T-helper 17 cell (primary cell): ENCODE results near the gene GRIN1. TPM values are rescaled to one million over a fixed set of nuclear protein-coding genes. Genes with fewer than 3 reads are reported as not detected.

Experiments used
- ATAC-seq: fragments of 150-1000 bp; cut with Tn5 transposase; 2 replicates; pipeline ENCODE4 v1.10.0; 2021; ENCODE audit warnings: mild to moderate bottlenecking, moderate library complexity
- DNase-seq, 3 donors: peaks; one replicate each; pipeline versions ENCODE4 v3.0.0 to v3.0.0-alpha.2; 2020 to 2021
- H3K9me3 ChIP-seq: one replicate; pipeline ENCODE4 v1.7.0; 2013; ENCODE audit warnings: low read length, mild to moderate bottlenecking; ENCODE audit not compliant: control insufficient read depth, poor library complexity, severe bottlenecking
- H3K27ac Mint-ChIP-seq: one replicate; pipeline ENCODE4 v1.8.0; 2022; ENCODE audit warnings: mild to moderate bottlenecking, moderate library complexity, mixed read lengths
- H3K27me3 Mint-ChIP-seq: one replicate; pipeline ENCODE4 v1.8.0; 2022; ENCODE audit warnings: mixed read lengths
- H3K36me3 Mint-ChIP-seq: one replicate; pipeline ENCODE4 v1.8.0; 2022; ENCODE audit warnings: low read depth, mixed read lengths
- H3K4me1 Mint-ChIP-seq: one replicate; pipeline ENCODE4 v1.8.0; 2022; ENCODE audit warnings: mild to moderate bottlenecking, mixed read lengths
- H3K4me3 Mint-ChIP-seq: one replicate; pipeline ENCODE4 v1.8.0; 2022; ENCODE audit warnings: mild to moderate bottlenecking, moderate library complexity, mixed read lengths
- total RNA-seq, 4 donors: library from RNA in 2 of 4; stranded (reverse) in 2 of 4; gene quantifications; one replicate each; pipeline ENCODE4 v1.2.3 and lab custom pipeline; 2022 to 2026

The GRIN1 gene
- total RNA-seq, 2 donors from 2014 or later, result not detected

DNA sequence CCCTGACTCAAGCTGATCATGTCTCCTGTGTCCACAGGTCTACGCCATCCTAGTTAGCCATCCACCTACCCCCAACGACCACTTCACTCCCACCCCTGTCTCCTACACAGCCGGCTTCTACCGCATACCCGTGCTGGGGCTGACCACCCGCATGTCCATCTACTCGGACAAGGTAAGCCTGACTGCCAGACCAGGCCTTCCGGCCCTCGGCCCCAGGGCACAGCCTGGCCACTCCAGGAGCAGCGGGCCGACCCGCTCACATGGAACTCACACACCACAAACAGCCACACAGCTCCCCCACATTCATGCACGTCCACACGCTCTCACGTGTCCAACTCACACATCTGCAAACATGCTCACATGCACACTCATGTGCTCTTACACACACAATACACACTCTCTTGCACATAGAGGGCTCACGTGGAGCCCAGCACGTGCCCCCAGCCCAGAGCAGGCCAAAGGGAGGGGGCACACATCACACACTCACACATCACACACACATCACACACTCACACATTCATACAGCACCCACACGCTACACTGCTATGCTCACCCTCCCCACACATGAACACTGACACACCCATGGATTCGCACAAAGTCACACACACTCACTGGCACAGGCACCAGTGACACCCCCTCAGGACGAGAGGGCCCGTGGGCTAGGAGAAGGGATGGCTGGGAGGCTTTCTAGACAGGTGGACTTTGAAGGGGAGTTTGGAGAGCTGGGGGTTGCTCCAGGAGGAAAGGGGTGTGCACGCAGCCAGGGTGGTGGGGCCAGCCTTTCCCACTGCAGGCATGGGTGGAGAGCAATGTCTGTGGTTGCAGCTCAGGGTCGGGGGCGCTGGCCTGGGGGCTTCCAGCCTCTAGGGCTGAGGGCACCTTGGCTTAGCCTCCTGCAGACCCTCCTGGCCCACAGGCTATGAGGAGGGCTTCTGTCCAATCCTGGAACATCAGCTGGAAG is 3.3 kb downstream of the GRIN1 start:
- H3K4me1 Mint-ChIP-seq, result peaks cover 4% of the 10 kb centered on the region
- ATAC-seq (no peak), DNase-seq (no peak)
- peak overlapping the region; percentile 45 for H3K4me3 Mint-ChIP-seq
- H3K36me3 Mint-ChIP-seq, result peaks cover 6% of the 10 kb centered on the region
- H3K27ac Mint-ChIP-seq, result no peak overlapping the region
- H3K9me3 ChIP-seq, result peaks cover 2% of the 10 kb centered on the region
- H3K27me3 Mint-ChIP-seq, result peaks cover 53% of the 10 kb centered on the region

DNA sequence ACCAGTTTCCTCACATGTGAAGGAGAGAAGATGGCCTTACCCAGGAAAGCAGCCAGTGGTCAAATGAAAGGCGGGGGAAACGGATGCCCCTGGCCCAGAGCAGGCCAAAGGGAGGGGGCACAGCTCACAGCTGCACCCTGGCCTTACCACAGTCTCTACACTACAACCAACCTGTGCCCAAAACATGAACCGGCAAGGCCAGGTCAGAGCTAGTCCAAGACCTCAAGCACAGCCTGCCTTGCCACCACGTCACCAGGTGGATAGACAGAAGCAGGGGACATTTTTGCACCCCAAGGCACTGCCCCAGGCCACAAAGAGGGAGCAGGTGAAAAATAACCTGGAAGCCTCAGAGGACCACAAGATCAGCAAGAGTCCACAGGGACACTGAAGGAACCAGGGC is 4.5 kb downstream of the GRIN1 start:
- no peaks in the 10 kb centered on the region for H3K9me3 ChIP-seq
- Mint-ChIP-seq H3K36me3 (peaks cover 6% of the 10 kb centered on the region), H3K27me3 (peaks cover 47% of the 10 kb centered on the region), H3K27ac (no peak overlapping the region), H3K4me1 (peaks cover 4% of the 10 kb centered on the region), H3K4me3 (no peak overlapping the region)
- DNase-seq (no peak), ATAC-seq (no peak)

DNA sequence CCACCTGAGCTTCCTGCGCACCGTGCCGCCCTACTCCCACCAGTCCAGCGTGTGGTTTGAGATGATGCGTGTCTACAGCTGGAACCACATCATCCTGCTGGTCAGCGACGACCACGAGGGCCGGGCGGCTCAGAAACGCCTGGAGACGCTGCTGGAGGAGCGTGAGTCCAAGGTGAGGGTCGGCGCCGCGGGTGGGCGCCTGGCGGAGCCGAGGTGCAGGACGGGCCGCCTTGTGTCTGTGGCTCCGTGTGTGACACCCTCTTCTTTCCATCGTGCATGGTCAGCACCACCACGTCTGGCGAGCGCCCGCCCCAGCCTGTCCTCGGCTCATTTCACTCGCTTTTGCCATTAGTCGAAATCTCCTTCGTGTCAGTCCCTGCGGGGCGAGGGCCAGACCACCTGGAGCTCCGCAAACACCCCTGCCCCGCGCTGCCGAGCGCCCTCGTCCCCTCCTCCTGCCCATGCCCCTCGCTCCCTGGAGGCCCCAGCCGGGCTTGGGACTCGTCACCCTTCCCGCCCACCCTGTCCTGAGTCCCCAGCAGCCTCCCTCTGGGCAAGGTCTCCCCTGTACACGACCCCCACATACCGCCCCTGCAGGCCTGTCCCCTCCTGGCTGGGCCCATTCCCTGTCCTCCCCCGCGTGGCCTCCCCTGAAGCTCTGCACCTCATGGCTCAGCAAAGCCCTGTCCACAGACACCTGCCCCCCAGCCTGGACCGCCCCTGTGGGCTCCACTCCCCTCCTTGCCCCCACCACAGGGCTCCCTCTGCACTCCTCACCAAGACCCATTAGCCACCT is 7.0 kb downstream of the GRIN1 start:
- DNase-seq (no peak), ATAC-seq (no peak)
- no peak overlapping the region for H3K4me3 Mint-ChIP-seq
- H3K27ac Mint-ChIP-seq, result no peak overlapping the region
- peaks cover 4% of the 10 kb centered on the region for H3K4me1 Mint-ChIP-seq
- H3K27me3 Mint-ChIP-seq, result peaks cover 31% of the 10 kb centered on the region
- peaks cover 6% of the 10 kb centered on the region for H3K36me3 Mint-ChIP-seq
- no peaks in the 10 kb centered on the region for H3K9me3 ChIP-seq

GRCh38 chr9:137146527-137146918 is 7.6 kb downstream of the GRIN1 start:
- H3K4me1 Mint-ChIP-seq, result peaks cover 4% of the 10 kb centered on the region
- peaks cover 29% of the 10 kb centered on the region for H3K27me3 Mint-ChIP-seq
- no peak overlapping the region for H3K4me3 Mint-ChIP-seq
- H3K36me3 Mint-ChIP-seq, result peaks cover 6% of the 10 kb centered on the region
- H3K27ac Mint-ChIP-seq, result no peak overlapping the region
- no peaks in the 10 kb centered on the region for H3K9me3 ChIP-seq
- DNase-seq (no peak), ATAC-seq (no peak)

GRCh38 chr9:137147091-137147792 is 8.3 kb downstream of the GRIN1 start:
- H3K4me1 Mint-ChIP-seq, result peaks cover 2% of the 10 kb centered on the region

DNA sequence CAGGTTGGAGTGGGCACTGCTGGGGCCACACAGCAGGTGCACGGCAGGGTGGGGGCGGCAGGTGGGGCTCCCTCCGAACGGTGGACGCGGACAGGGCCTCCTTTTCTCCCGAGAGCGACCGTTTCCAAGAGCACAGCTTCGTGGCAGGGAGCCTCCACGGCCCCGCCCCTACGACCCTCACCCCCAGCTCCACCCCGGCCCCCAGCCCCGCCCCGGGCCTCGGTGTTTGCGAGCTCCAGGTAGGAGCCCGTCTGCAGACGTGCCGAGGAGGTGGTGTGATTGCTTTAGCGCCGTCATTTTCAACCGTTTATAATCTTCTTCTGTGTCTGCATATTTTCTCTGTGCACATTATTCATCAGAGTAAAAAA is 8.8 kb downstream of the GRIN1 start:
- DNase-seq (no peak), ATAC-seq (no peak)
- Mint-ChIP-seq H3K27me3 (peaks cover 17% of the 10 kb centered on the region), H3K4me1 (no peaks in the 10 kb centered on the region), H3K27ac (no peak overlapping the region), H3K36me3 (no peaks in the 10 kb centered on the region), H3K4me3 (no peak overlapping the region)
- no peaks in the 10 kb centered on the region for H3K9me3 ChIP-seq

More at GRCh38 chr9:137147091-137147792, 8.3 kb downstream of the GRIN1 start:
- no peaks in the 10 kb centered on the region for H3K9me3 ChIP-seq
- Mint-ChIP-seq H3K27me3 (peaks cover 22% of the 10 kb centered on the region), H3K4me3 (no peak overlapping the region), H3K36me3 (peaks cover 2% of the 10 kb centered on the region), H3K27ac (no peak overlapping the region)
- ATAC-seq, result no peak
- no peak for DNase-seq

DNA sequence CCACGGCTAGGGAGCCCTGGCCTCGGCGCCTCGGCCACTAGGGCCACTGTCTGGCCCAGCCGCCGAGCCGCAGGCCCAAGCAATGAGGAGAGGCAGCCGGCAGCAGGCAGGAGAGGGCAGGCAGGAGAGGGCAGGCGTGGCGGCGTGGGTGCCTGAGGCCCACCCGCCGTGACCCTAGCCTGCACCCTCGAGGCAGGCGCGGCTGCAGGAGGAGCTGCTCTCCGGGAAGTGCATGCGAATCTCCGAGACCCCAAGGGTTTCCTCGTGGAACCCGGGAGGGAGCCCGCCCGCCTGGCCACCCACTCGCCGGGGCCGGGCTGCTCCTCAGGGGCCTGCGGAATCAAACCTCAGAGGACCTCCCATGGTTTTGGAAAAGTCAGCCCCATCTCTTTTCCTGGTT is 9.3 kb downstream of the GRIN1 start:
- Mint-ChIP-seq H3K36me3 (no peaks in the 10 kb centered on the region), H3K27me3 (peaks cover 15% of the 10 kb centered on the region), H3K27ac (no peak overlapping the region), H3K4me3 (no peak overlapping the region), H3K4me1 (no peaks in the 10 kb centered on the region)
- DNase-seq, result no peak
- no peak for ATAC-seq
- no peaks in the 10 kb centered on the region for H3K9me3 ChIP-seq

DNA sequence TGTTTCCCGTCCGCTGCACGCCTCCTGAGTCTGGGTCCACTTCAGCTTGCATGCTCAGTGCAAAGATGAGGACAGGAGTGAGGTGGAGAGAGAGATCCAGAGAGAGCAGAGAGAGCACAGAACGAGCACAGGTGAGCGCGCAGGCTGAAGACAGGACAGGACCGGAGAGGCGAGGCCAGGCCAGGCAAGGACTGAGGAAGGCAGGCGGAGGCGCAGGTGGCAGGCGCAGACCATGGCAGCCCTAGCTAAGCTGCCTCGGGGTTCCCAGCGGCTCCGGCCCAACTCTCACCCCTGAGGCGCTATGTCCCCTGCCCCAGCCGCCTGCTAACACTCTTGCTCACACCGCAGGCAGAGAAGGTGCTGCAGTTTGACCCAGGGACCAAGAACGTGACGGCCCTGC is 9.7 kb downstream of the GRIN1 start:
- DNase-seq (no peak), ATAC-seq (no peak)
- no peaks in the 10 kb centered on the region for H3K9me3 ChIP-seq
- Mint-ChIP-seq H3K4me1 (no peaks in the 10 kb centered on the region), H3K4me3 (no peak overlapping the region), H3K27me3 (peaks cover 11% of the 10 kb centered on the region), H3K27ac (no peak overlapping the region), H3K36me3 (no peaks in the 10 kb centered on the region)

DNA sequence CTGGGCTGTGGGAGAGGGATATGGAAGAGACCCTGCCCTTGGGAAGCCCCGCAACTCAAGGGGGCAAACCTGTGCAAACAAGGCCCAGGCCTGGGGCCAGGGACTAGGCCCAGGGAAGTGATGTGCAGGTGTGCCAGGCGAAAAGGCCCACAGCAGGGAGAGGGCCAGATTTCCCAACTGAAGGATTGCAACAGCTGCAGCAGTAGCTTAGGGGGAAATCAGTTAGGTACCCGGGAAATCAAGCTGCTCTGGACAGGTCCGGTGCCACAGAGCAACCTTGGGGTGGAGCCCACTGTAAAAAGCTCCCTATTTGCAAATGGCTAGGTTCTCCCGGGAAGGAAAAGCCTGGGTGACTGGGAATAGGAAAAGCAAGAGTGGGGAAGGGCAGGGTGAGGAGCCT is 10.4 kb downstream of the GRIN1 start:
- no peak overlapping the region for H3K27ac Mint-ChIP-seq
- H3K27me3 Mint-ChIP-seq, result peaks cover 5% of the 10 kb centered on the region
- no peaks in the 10 kb centered on the region for H3K4me1 Mint-ChIP-seq
- H3K9me3 ChIP-seq, result no peaks in the 10 kb centered on the region
- no peak for DNase-seq
- H3K4me3 Mint-ChIP-seq, result no peak overlapping the region
- no peak for ATAC-seq
- H3K36me3 Mint-ChIP-seq, result no peaks in the 10 kb centered on the region

- DNase-seq (no peak), ATAC-seq (no peak)
- Mint-ChIP-seq H3K4me1 (no peaks in the 10 kb centered on the region), H3K27me3 (peaks cover 11% of the 10 kb centered on the region), H3K4me3 (no peak overlapping the region), H3K36me3 (no peaks in the 10 kb centered on the region), H3K27ac (no peak overlapping the region)
- no peaks in the 10 kb centered on the region for H3K9me3 ChIP-seq
Measured at GRCh38 chr9:137149942-137150616, 11.1 kb downstream of the GRIN1 start.

DNA sequence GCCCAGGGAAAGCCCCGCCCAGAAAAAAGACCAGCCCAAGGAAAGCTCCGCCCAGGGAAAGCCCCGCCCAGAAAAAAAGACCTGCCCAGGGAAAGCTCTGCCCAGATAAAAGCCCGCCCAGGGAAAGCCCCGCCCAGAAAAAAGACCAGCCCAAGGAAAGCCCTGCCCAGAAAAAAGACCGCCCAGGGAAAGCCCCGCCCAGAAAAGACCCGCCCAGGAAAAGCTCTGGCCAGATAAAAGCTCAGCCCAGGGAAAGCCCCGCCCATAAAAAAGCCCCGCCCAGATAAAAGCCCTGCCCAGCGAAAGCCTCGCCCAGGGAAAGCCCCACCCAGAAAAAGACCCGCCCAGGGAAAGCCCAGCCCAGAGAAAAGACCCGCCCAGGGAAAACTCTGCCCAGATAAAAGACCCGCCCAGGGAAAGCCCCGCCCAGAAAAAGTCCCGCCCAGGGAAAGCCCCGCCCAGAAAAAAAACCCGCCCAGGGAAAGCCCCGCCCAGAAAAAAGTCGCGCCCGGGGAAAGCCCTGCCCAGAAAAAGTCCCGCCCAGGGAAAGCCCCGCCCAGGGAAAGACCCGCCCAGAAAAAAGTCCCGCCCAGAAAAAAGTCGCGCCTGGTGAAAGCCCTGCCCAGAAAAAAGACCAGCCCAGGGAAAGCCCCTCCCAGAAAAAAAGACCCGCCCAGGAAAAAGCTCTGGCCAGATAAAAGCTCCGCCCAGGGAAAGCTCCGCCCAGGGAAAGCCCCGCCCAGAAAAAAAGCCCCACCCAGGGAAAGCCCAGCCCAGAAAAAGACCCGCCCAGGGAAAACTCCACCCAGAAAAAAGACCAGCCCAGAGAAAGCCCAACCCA is 11.9 kb downstream of the GRIN1 start:
- Mint-ChIP-seq H3K27me3 (peaks cover 19% of the 10 kb centered on the region), H3K27ac (peak overlapping the region; percentile 67)

GRCh38 chr9:137152844-137153405 is 14.0 kb downstream of the GRIN1 start:
- Mint-ChIP-seq H3K36me3 (no peaks in the 10 kb centered on the region), H3K4me1 (peaks cover 4% of the 10 kb centered on the region), H3K4me3 (no peak overlapping the region), H3K27ac (no peak overlapping the region), H3K27me3 (peaks cover 22% of the 10 kb centered on the region)
- H3K9me3 ChIP-seq, result no peaks in the 10 kb centered on the region
- DNase-seq (no peak), ATAC-seq (no peak)

More for the DNA sequence above, 11.9 kb downstream of the GRIN1 start:
- Mint-ChIP-seq H3K36me3 (no peaks in the 10 kb centered on the region), H3K4me3 (no peak overlapping the region), H3K4me1 (no peaks in the 10 kb centered on the region)
- ATAC-seq (peak; percentile 37), DNase-seq (no peak)
- H3K9me3 ChIP-seq, result no peaks in the 10 kb centered on the region
